Skin epidermis (tissue), 12 donors: Measurements from ENCODE around the gene AMPH.
"Not testable (repeated sequence)": the region's sequence is repeated elsewhere in the genome, so short reads cannot be mapped to it uniquely, and the experiment has no call there.

ENCODE experiments used
- H3K27ac ChIP-seq, 21 experiments: fragments of 200-600 bp; sonication (generic) in 11 of 21; one replicate each; pipeline ENCODE4 v1.5.0; 2020; ENCODE audit warnings: mild to moderate bottlenecking in 3 of 21, inconsistent platforms in 2 of 21, moderate library complexity in 2 of 21
- H3K4me3 ChIP-seq, 7 experiments: fragments of 200-600 bp; sonication (generic) in 2 of 7; one replicate each; pipeline ENCODE4 v1.5.0; 2020; ENCODE audit warnings: inconsistent platforms in 2 of 7, mild to moderate bottlenecking in 2 of 7, moderate library complexity in 1 of 7

The AMPH gene

DNA sequence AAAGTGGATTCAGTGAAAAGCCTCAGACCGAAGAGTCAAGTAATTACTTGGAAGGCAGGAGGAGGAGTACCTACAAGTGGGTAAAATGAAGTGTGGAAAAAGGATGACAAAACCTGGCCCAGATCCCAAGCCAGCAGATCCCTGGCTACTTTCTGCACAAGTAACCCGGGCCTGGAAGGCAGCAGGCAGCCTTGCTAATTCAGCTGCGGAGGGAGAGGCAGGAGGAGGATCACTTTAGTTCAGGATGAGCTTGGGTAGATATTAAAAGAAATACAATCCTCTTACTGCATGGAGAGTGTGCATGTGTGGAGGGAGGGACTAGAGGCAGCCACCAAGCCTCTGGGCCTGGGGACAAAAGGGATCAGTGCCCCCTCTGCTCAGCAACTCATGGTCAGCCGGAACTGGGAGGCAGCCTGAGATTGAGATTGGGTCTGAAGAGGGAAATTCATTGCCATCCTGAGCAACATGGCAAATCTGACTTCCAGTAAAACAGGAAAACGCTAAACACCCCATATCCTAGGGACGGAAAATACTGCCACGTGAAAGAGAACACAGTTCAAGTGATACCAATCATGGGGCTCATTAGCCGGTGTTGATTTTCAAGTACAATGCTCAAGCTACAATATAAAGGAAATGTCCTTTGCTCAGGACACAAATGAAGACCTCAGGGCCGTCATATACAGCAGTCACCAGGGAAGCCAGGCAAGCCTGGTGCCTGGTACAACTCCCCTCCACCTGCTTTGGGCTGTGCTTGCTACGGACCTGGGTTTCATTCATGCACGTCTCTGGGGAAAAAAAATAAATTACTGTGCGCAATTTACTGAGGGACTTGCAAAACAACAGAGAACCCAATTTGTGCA, 1.3 kb downstream of the AMPH start:
- H3K4me3 ChIP-seq = peak overlapping the region in 1 of 7 experiments; percentile 48

DNA sequence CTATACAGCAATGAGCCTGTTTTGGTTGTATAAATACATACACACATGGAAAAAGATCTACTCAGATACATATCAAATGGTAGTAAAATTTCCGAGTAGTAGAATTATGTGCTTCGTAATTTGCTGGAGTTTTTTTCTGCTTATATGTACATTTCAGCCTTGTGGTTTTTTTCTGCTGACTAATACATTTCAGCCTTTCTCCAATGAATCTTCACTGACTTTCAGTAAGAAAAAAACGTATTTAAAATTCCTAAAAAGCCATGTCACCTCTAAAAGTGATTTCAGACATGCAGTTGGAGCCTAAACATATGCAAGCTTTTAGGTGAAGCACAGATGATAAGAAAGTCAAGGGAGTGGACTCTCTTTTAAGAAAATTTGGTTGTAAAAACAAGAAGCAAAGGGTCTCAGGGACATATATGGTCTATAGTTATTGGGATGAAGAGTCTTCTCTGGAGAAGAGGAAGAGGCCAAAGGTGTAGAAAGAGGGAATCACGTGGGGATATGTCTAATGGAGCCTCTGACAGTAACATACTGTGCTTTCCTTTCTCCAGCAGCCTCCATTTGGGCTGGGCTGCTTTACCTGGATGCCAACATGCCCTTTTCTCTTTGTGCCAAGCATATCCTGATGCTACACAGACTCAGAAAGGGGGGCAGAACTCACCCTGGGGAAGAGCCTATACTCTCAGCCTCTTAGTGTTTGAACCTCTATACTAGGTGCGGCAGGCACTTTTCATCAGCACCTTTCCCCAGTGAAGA, 2.4 kb downstream of the AMPH start:
- Histone ChIP-seq H3K27ac (no peak overlapping the region), H3K4me3 (no peak overlapping the region)

More for the DNA sequence above, 1.3 kb downstream of the AMPH start:
- H3K27ac ChIP-seq = no peak overlapping the region

DNA sequence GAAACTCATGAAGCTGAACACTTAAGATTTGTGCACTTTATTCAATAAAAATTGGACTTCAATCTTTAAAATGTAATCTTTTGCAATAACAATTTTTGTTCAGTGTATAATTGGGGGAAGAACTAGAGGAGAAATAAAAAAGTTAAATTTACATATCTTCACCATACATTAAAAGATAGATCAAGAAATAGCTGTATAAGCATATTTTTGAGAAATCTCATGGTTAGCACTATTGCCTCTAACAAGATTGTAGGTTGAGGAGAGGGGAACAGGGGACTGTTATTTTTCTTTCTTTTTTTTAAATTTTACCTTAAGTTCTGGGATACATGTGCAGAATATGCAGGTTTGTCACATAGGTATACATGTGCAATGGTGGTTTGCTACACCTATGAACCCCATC, 5.3 kb downstream of the AMPH start:
- H3K4me3 ChIP-seq = no peak overlapping the region
- H3K27ac ChIP-seq = no peak overlapping the region

DNA sequence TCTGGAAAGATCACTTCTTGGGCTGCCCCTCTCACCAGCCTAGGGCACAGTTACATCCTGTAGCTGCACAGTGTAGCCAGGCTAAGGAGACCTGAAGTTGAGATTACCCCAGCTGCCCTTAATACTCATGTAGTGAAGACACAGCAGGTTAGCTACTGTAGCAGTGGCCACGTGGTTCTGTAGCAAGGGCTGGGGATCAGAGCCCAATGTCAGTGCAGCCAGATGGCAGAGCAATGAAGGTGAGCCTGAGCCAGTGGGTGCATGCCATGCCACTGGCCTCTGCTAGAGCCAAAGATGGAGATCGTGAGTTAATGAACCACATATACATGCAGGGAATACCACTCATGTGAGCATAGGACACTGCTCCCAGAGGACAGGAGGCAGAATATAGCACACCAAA, 15.5 kb downstream of the AMPH start:
- Histone ChIP-seq H3K27ac (no peak overlapping the region), H3K4me3 (no peak overlapping the region)

DNA sequence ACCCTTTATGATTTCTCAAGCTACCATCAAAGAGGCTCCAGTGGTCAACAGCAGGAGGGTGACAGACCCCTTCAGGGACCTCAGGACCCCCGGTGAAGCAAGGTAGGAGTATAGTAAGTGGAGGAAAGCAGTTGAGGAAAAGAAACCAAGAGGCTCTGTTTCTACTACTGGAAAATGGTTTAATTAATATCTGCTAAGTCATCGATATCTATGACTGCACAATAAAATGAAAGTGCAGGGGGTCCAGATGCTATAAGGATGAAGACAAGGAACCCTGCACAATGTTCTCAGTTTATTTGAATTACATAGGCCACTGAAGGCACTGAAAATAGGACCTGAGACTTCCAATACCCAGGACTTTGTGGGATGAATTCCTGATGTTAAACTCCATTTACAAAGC, 23.7 kb downstream of the AMPH start:
- no peak overlapping the region for H3K27ac ChIP-seq
- no peak overlapping the region for H3K4me3 ChIP-seq

DNA sequence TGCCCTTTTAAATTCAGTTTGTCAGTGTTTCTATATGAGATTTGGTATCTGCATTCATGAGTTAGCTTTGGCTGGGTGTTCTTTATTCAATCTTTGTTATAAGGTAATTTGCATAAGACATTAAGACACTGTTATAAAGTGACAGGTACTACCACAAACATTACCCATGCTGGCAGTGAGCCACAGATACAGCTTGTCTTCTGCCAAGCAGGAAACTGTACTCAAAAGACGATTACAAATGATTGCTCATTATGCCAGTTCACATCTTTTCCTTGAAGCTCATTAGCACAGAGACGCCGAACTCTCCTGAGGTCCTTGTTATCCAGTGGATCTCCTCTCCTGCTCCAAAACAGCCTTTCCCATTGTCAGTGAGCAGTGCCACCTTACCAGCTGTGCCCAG, 30.4 kb downstream of the AMPH start:
- Histone ChIP-seq H3K27ac (no peak overlapping the region), H3K4me3 (no peak overlapping the region)

DNA sequence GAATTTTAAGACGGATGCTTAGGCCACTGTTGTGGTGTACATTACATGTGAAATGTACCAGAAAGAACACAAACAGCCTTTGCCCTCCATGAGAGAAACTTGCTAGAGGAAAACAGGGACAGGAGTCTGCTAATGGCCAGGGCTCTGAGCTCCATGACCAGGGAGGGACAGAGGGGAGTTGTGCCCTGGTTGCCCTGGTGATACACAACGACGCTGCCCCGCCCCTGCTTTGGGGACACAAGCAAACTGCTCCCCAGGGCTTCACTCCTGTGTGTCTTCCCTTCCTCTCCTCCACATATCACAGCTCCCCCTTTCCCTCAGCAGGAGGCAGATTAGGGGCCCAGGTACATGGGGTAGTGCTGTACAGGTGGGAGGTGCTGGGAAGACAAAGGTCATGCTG, 36.2 kb downstream of the AMPH start:
- Histone ChIP-seq H3K27ac (no peak overlapping the region), H3K4me3 (no peak overlapping the region)

DNA sequence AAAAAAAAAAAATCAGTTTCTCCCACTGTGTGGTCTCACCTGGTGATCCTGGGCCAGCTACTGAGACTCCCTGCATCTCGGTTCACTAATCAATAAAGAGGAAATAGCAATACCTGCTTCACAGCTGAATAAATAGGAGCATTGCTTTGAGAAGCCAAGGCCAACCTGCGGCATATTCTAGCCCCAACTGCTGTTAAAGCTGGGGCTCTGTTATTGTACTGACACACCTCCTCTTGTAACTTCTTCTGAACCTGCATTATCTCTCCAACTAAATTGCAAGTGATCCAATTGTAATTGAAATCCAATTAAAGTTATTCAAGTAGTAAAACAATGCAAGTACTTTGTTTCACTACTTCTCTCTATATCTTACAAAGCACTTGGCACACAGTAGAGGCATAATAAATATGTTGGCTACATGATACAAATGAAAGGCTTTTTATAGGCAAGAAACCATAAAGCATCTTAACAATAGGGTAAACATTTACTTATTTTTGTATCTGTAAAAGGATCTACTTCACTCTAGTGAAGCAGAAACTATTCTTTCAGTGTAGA, 38.4 kb downstream of the AMPH start:
- no peak overlapping the region for H3K4me3 ChIP-seq

DNA sequence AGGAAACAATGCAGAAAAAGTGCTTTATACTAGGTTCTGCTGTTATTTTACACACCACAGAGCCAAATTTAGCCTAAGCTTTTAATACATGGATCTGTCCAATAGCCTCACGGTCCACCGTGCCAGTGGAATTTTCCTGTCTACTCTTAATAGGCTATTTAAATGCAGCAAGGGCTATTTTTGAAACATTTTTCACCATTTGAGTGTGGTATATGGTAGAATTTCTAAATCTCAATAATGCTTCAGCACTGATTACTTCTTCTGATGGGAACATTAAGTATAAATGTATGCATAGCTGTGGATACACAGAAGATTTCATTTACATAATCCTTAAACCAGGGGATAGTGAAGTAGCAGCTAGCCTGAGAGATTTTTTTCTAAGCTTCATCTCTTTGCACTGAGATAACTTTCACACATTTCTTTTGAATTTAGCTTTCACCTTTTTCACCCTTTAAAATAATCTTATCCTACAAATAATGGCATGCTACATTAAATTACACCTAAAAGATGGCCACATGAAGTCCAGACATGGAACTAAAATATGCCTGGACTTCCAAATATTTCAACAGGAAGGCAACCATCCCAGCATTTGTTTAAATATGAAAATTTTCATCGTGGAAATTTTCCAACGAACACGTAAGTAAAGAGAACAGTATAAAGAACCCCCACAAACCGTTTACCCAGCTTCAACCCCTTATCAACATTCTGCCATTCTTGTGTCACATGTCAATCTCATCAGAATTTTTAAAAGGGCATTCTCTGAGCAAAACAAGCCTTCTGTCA, 45.4 kb downstream of the AMPH start:
- H3K27ac ChIP-seq = no peak overlapping the region
- H3K4me3 ChIP-seq = no peak overlapping the region

More for the DNA sequence above, 38.4 kb downstream of the AMPH start:
- H3K27ac ChIP-seq = no peak overlapping the region

DNA sequence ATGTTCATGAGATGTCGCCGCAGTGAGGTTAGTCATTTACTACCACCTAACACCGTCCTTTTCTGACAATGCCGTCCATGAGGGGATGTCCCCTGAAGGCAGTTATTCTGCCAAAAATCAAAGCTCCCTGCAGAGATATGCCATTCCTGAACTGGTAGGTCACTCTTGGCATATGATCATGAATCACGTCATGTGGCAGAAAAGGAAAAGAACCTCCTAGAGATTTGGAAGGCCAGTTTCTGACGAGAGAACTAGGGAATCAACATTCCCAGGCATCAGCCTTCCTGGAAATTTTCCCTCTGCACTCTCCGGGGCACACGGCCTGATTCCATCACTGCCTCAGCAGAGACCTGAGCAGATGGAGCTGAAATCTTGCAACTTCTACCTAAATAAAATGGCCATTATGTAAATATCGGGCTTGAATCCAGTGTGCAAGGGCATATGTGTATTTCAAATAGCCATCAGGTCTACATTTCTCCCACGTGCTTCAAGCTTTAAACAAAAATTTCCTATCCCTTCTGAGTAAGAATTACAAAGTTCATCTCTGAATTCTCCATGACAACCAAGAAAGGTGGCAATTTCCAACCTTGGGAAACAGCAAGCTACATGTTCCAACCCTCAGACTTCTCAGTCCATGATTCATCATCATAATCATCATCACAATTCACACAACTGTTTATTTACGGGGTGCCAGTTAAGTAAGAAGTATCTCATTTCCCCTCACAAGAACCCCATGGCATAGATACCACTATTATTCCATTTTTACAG, 46.5 kb downstream of the AMPH start:
- Histone ChIP-seq H3K27ac (no peak overlapping the region), H3K4me3 (no peak overlapping the region)

DNA sequence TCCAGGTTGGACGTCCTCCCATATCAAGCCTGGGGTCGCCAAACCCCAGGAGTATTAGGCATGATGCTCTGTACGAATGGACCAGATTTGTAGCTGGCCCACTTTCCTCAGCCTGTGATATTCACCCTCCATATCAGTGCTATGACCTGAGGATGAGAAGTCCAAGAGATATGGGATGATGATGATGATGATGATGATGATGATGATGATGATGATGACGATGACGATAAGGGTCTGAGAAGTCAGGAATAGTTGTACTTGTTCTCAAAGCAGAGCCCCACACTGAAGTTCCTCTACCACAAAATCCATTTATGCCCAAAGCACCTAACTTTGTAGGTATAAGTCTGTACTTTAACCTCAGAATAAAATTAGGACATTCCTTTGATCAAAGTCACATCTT, 50.7 kb downstream of the AMPH start:
- Histone ChIP-seq H3K4me3 (no peak overlapping the region), H3K27ac (no peak overlapping the region)

DNA sequence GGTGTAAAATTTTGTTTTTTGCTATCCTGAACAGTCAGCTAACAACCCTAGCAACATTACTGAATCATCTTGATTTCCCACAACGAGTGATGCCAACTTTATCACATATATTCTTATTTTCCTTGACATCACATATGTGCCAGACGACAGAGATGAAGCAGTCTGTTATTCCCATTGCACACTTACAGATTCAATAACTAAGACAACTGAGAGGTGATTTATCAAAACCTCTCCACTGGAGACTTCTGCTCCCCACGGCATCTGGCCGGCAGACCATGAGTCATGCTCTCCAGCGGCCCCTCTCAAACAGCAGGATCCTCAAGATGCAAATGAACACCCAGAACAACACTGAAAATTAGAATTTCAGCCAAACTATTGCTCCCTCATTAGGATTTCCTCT, 57.1 kb downstream of the AMPH start:
- Histone ChIP-seq H3K27ac (no peak overlapping the region), H3K4me3 (no peak overlapping the region)

DNA sequence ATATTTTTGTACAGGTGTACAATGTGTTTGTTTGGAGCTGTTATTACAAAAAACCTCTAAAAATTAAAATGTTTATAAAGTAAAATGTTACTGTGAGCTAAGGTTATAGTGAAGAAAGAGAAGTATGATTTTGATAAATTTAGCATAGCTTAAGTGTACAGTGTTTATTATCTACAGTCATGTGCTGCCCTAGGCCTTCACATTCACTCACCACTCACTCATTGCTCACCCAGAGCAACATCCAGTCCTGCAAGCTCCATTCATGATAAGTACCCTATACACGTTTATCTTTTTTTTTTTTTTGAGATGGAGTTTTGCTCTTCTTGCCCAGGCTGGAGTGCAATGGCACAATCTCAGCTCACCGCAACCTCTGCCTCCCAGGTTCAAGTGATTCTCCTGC, 59.6 kb downstream of the AMPH start:
- H3K27ac ChIP-seq = not testable (repeated sequence)

DNA sequence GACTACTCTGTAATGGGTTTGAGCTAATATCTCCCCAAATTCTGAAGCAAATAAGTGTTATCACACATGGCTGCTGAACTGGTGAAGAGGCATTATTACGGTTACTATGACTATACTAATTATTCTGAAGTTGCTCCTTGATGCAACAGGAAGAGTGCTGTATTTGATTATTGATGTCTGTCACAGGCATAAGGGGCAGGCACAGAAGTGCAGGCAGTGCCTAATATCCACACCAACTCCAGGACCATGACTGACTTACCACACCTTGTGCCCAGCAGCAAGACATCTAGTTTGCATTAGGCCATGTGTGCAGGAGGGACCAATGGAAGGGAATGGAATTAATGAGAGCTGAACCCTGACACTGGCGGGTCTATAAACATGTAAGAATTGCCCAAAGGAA, 62.7 kb downstream of the AMPH start:
- Histone ChIP-seq H3K27ac (no peak overlapping the region), H3K4me3 (no peak overlapping the region)

More for the DNA sequence above, 59.6 kb downstream of the AMPH start:
- H3K4me3 ChIP-seq = not testable (repeated sequence)

DNA sequence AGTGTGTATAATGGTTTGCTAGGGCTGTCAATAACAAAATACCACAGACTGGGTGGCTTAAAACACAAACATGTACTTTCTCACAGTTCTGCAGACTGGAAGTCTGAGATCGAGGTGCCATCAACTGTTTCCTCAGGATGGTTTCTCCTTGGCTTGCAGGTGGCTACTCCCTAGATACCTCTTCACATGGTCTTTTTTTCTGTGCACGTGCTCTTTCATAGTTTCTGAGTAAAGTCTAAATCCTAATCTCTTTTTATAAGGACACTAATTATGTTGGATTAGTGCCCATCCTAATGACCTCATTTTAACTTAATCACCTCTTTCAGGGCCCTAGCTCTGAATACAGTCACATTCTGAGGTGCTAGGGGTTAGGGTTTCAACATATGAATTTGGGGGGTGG, 65.9 kb downstream of the AMPH start:
- no peak overlapping the region for H3K4me3 ChIP-seq
- H3K27ac ChIP-seq = no peak overlapping the region

DNA sequence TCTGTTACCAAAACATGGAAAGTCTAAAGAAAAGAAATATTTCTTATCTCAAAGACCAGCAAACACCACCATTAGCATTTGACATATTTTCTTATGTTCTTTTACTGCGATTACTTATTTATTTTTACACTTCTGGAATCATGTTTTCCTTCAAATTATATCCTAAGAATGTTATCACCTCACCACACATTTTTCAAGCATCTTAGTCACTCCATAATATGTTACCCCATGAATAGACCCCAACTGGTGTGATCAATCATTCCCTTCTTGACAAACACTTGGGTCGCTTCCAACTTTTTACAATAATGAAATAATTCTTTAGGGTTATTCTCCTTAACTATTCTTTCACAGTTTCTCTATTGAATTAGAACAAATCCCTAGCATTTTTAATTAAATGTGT, 67.4 kb downstream of the AMPH start:
- no peak overlapping the region for H3K4me3 ChIP-seq
- no peak overlapping the region for H3K27ac ChIP-seq

DNA sequence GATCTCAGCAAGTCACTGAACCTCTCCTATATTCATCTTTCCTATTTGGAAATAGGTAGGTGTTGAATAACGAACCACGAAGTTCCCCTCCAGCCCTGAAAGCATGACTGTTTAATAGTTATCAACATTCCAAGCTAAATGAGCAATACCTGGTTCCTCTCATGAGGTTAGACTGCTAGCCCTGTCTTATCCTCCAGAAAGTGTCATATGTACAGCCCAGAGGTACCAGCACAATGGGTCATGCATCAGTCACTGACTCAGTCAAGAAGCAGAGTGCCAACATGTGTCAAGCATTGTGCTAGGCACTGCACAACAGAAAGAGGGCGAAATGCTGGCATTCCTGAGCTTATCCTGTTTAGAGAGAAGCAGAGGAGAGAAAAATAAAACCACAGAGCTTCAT, 70.0 kb downstream of the AMPH start:
- Histone ChIP-seq H3K27ac (no peak overlapping the region), H3K4me3 (no peak overlapping the region)

DNA sequence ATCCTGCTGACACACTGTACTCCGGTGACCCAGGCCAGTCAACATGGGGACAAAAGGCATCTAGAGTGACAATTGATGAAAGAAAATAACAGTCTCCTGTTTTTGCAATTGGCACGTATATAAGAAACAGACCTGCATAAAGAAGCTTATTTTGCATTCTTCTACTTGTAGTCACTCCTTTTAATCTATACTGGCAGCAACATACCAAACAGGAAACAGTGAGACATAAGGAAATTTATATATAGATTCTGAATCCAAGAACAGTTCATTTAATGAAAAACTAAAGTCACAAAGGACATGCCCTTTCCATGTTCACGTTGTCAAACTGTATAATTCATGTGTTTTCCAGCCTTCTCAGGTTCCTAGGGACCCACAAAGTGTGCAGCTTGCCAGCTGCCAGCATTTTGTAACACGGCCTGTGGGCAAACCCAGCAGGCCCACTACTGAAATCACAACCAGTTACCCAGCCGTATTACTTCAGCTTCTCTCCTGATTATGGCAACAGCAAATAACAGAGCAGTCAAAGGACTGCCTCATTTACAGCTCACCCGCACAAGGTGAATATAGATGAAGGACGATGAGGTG, 72.3 kb downstream of the AMPH start:
- no peak overlapping the region for H3K4me3 ChIP-seq

DNA sequence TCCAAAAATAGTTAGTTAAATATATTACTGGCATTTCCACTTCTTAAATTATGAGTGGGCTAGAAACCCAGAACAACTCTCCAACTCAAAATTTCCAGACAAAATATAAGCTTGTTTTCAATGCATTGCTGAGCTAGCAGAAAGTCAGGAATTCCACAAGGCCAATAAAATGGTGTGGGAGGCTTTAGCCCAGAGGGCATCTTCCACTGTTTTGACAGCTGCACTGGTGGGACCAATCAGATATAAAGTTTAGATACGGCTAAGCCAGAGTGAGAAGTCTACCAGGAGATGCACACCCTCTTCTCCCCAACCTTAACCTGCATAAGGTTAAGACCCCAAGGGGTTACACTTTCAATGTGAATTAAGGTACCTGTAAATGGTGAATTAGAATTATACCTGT, 76.6 kb downstream of the AMPH start:
- Histone ChIP-seq H3K4me3 (no peak overlapping the region), H3K27ac (no peak overlapping the region)

More for the DNA sequence above, 72.3 kb downstream of the AMPH start:
- H3K27ac ChIP-seq = no peak overlapping the region
